Skeletal muscle tissue (tissue), 5 donors: ENCODE results near the gene DENND2A. TPM values are rescaled to one million over a fixed set of nuclear protein-coding genes. Genes with fewer than 3 reads are reported as not detected.

Experiments used
- H3K27ac ChIP-seq: one replicate; pipeline ENCODE4 v1.7.0; 2013; ENCODE audit warnings: mild to moderate bottlenecking, low read depth, low read length, inconsistent platforms
- H3K27me3 ChIP-seq, 3 donors: one replicate each; pipeline ENCODE4 v1.7.0; 2013; ENCODE audit warnings: low read length in 3 of 3; ENCODE audit not compliant: control insufficient read depth in 3 of 3, insufficient read depth in 3 of 3
- H3K36me3 ChIP-seq, 3 donors: one replicate each; pipeline ENCODE4 v1.7.0; 2013; ENCODE audit warnings: low read length in 3 of 3; ENCODE audit not compliant: control insufficient read depth in 3 of 3, insufficient read depth in 3 of 3
- H3K4me1 ChIP-seq, 3 donors: one replicate each; pipeline ENCODE4 v1.7.0; 2013; ENCODE audit warnings: low read length in 3 of 3, mild to moderate bottlenecking in 3 of 3; ENCODE audit not compliant: control insufficient read depth in 3 of 3, insufficient read depth in 3 of 3
- H3K4me3 ChIP-seq, 3 donors: one replicate each; pipeline ENCODE4 v1.7.0; 2013; ENCODE audit warnings: low read length in 3 of 3
- H3K9ac ChIP-seq, 3 donors: one replicate each; pipeline ENCODE4 v1.7.0; 2013; ENCODE audit warnings: low read length in 3 of 3, mild to moderate bottlenecking in 3 of 3, moderate library complexity in 2 of 3, low read depth in 1 of 3
- H3K9me3 ChIP-seq, 3 donors: one replicate each; pipeline ENCODE4 v1.7.0; 2013; ENCODE audit warnings: low read length in 3 of 3; ENCODE audit not compliant: control insufficient read depth in 3 of 3
- small RNA-seq: library from RNA; depleted of rRNA; stranded (forward); fragments of <200 nt; gene quantifications from one replicate; pipeline ENCODE3, GENCODE V24; 2014
- total RNA-seq: library from RNA; depleted of rRNA; stranded (reverse); fragments of >200 nt; gene quantifications from one replicate; pipeline ENCODE4 v1.2.3, GENCODE V29; 2014
- donor health status: Osteomylitis.

The DENND2A gene
- total RNA-seq, 1 donor from 2014 or later: 32.4 TPM

GRCh38 chr7:140479062-140479738, 161.4 kb downstream of the DENND2A start, which contains the start of gene MKRN1:
TSS of gene MKRN1 (minus strand) at chr7:140479505. CDS start at chr7:140479344, 161 bp downstream.
- no peaks in the 10 kb centered on the region for H3K9me3 ChIP-seq
- H3K27me3 ChIP-seq: no peaks in the 10 kb centered on the region
- H3K4me3 ChIP-seq: peak within 1 kb of the TSS; percentile 70 to 87 (median 82)
- H3K36me3 ChIP-seq: no peaks in the 10 kb centered on the region
- peaks cover 15% of the 10 kb centered on the region in 3 donors for H3K4me1 ChIP-seq
- peak within 1 kb of the TSS; percentile 72 to 91 (median 81) for H3K9ac ChIP-seq
- peak within 1 kb of the TSS; percentile 80 for H3K27ac ChIP-seq

- no peaks in the 10 kb centered on the region for H3K27me3 ChIP-seq
- peak overlapping the region; percentile 72 to 91 (median 81) for H3K9ac ChIP-seq
- H3K9me3 ChIP-seq: no peaks in the 10 kb centered on the region
- H3K27ac ChIP-seq: peak overlapping the region; percentile 80
- H3K4me1 ChIP-seq: peaks cover 15% of the 10 kb centered on the region in 3 donors
- no peaks in the 10 kb centered on the region for H3K36me3 ChIP-seq
- peak overlapping the region; percentile 70 to 87 (median 82) for H3K4me3 ChIP-seq
These were observed 162.2 kb downstream of the DENND2A start for GRCh38 chr7:140478246-140479061.

- peaks cover 0 to 2% (median 0%) of the 10 kb centered on the region in 3 donors for H3K36me3 ChIP-seq
- no peaks in the 10 kb centered on the region for H3K27me3 ChIP-seq
- no peaks in the 10 kb centered on the region for H3K9me3 ChIP-seq
- H3K4me3 ChIP-seq: no peak overlapping the region
- no peak overlapping the region for H3K27ac ChIP-seq
- H3K4me1 ChIP-seq: peaks cover 15% of the 10 kb centered on the region in 3 donors
- H3K9ac ChIP-seq: no peak overlapping the region
These were observed 163.8 kb downstream of the DENND2A start for GRCh38 chr7:140476698-140477261.

DNA sequence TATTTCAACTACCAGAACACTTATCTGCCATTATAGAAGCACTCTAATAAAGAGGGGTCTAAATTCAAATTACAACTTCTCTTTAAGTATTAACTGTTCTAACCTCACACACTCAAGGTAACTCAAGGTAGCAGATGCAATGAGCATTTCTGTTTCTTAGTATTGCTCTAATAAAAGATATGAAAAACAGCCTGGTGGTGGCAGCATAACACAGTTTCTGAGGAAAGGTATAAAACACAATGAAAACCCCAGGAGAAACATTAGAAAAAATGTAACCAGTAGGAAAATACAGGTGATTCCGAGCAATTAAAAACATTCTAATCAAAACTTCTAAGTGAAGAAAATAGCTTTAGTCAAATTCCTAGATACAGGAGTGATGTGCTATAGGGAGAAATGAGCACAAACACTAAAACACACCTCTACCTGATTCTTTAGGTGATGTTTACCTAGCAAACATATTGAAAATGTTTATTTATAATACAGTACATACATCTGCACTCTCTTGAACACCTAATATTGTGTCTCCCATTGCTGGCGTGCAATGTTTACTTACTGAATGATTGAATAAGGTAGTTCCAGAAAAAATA, 164.8 kb downstream of the DENND2A start:
- Histone ChIP-seq H3K9me3 (no peaks in the 10 kb centered on the region), H3K27ac (no peak overlapping the region), H3K36me3 (peaks cover 2 to 8% (median 4%) of the 10 kb centered on the region in 3 donors), H3K4me3 (no peak overlapping the region), H3K9ac (no peak overlapping the region), H3K4me1 (peaks cover 15% of the 10 kb centered on the region in 3 donors), H3K27me3 (no peaks in the 10 kb centered on the region)

Small RNA genes within 50 kb of the gene (small RNA-seq; reads per million reads assigned to genes)
- not detected for gene RF00019
- not detected for gene RN7SL771P

Other genes with a start within 250 kb of the DENND2A start
- gene SLC37A3, start 242.3 kb downstream of the DENND2A start, total RNA-seq: 73.6 TPM
- 0.52 TPM for gene RAB19, start 236.8 kb downstream of the DENND2A start, total RNA-seq
- 87.2 TPM for gene MKRN1, start 161.3 kb downstream of the DENND2A start, total RNA-seq
- gene ADCK2, start 32.1 kb upstream of the DENND2A start, total RNA-seq: 15.1 TPM
- gene NDUFB2, start 55.9 kb upstream of the DENND2A start, total RNA-seq: 38.1 TPM